ENCODE results near the gene CLEC3B. TPM values are rescaled to one million over a fixed set of nuclear protein-coding genes. Genes with fewer than 3 reads are reported as not detected.

Gene CLEC3B
- total RNA-seq, 2 donors from 2014 or later = 9.6 to 28.9 TPM

GRCh38 chr3:44991326-44991725, 34.8 kb upstream of the CLEC3B start:
- H3K4me1 ChIP-seq = peaks cover 12% of the 10 kb centered on the region
- intact Hi-C loops (cut with DNase I) = no loop called here

GRCh38 chr3:44992555-44993470, 33.3 kb upstream of the CLEC3B start:
- no peak overlapping the region for H3K9ac ChIP-seq (ENCODE audit: low read depth in 2 of 2, low read length in 2 of 2)
- H3K36me3 ChIP-seq = no peaks in the 10 kb centered on the region
- H3K4me1 ChIP-seq = peaks cover 12% of the 10 kb centered on the region
- no peak overlapping the region for H3K4me3 ChIP-seq
- peak; percentile 64 for TF ChIP-seq CTCF (IDR thresholded peaks at IDR 0.05)
- no peaks in the 10 kb centered on the region for H3K27me3 ChIP-seq
- peak overlapping the region; percentile 46 for H3K27ac ChIP-seq
- intact Hi-C loops (cut with DNase I) = no loop called here
- DNase-seq = no peak
- no peaks in the 10 kb centered on the region for H3K9me3 ChIP-seq

More at GRCh38 chr3:44991326-44991725, 34.8 kb upstream of the CLEC3B start:
- H3K27ac ChIP-seq = no peak overlapping the region
- no peaks in the 10 kb centered on the region for H3K9me3 ChIP-seq
- no peaks in the 10 kb centered on the region for H3K27me3 ChIP-seq
- no peaks in the 10 kb centered on the region for H3K36me3 ChIP-seq
- no peak overlapping the region for H3K4me3 ChIP-seq
- no peak overlapping the region for H3K9ac ChIP-seq (ENCODE audit: low read depth in 2 of 2, low read length in 2 of 2)
- no peak for DNase-seq
- no peak for TF ChIP-seq CTCF (IDR thresholded peaks at IDR 0.05)

GRCh38 chr3:44993471-44994205, 32.5 kb upstream of the CLEC3B start:
- intact Hi-C loops (cut with DNase I) = no loop called here
- H3K9ac ChIP-seq (ENCODE audit: low read depth in 2 of 2, low read length in 2 of 2) = no peak overlapping the region
- H3K4me1 ChIP-seq = peaks cover 12% of the 10 kb centered on the region
- no peaks in the 10 kb centered on the region for H3K9me3 ChIP-seq
- H3K27me3 ChIP-seq = no peaks in the 10 kb centered on the region
- no peaks in the 10 kb centered on the region for H3K36me3 ChIP-seq
- peak; percentile 38 for DNase-seq
- no peak for TF ChIP-seq CTCF (IDR thresholded peaks at IDR 0.05)
- no peak overlapping the region for H3K4me3 ChIP-seq
- H3K27ac ChIP-seq = peak overlapping the region; percentile 46

- DNase-seq = no peak
- intact Hi-C loops (cut with DNase I) = no loop called here
- H3K4me3 ChIP-seq = no peak overlapping the region
- H3K9ac ChIP-seq (ENCODE audit: low read depth in 2 of 2, low read length in 2 of 2) = no peak overlapping the region
- no peak for TF ChIP-seq CTCF (IDR thresholded peaks at IDR 0.05)
- H3K27me3 ChIP-seq = no peaks in the 10 kb centered on the region
- no peaks in the 10 kb centered on the region for H3K36me3 ChIP-seq
- no peaks in the 10 kb centered on the region for H3K9me3 ChIP-seq
- H3K4me1 ChIP-seq = peaks cover 12% of the 10 kb centered on the region
- peak overlapping the region; percentile 6 for H3K27ac ChIP-seq
Measured at GRCh38 chr3:44995142-44995770, 30.8 kb upstream of the CLEC3B start.

GRCh38 chr3:44996556-44996969, 29.5 kb upstream of the CLEC3B start:
- TF ChIP-seq CTCF (IDR thresholded peaks at IDR 0.05) = no peak
- intact Hi-C loops (cut with DNase I) = no loop called here
- no peak overlapping the region for H3K27ac ChIP-seq
- no peak overlapping the region for H3K4me3 ChIP-seq
- peaks cover 6% of the 10 kb centered on the region for H3K36me3 ChIP-seq
- H3K4me1 ChIP-seq = peaks cover 12% of the 10 kb centered on the region
- H3K9ac ChIP-seq (ENCODE audit: low read depth in 2 of 2, low read length in 2 of 2) = no peak overlapping the region
- no peaks in the 10 kb centered on the region for H3K9me3 ChIP-seq
- no peaks in the 10 kb centered on the region for H3K27me3 ChIP-seq
- no peak for DNase-seq
